ENCODE data around the gene C17orf75.

DNA sequence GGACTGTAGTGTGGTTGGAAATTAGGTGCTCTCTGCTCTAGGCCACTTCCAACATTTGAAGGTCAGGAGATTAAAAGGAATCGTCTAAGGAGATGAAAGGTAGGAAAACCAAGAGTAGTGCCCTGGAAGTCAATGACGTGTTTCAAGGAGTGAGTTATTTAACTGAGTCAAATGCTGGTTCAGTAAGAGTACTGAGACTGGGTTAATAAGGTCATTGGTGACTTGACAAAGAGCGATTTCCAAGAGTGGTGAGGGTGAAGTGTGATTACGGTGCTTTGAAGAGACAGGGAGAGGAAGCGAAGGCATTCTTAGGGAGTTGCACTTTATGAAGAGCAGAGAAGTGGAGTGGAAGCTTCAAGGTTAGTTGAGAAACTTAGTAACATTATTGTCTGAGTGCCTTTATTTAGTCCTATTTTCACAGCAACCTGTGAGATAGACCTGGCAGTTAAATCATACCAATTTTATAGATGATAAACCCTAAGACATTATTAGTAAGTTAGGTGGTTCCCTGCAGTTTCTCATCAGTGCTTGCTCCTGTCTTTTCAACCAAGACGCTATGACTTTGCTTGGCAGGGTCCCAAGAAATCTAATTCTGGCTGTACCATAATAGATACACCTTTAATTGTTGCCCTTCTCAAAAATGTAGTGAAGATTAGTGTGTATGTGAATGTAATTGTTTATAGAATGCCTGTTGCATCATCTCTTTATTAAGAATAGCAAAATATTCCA is 13.8 kb upstream of the C17orf75 start:
- TF ChIP-seq, protein P1, sequence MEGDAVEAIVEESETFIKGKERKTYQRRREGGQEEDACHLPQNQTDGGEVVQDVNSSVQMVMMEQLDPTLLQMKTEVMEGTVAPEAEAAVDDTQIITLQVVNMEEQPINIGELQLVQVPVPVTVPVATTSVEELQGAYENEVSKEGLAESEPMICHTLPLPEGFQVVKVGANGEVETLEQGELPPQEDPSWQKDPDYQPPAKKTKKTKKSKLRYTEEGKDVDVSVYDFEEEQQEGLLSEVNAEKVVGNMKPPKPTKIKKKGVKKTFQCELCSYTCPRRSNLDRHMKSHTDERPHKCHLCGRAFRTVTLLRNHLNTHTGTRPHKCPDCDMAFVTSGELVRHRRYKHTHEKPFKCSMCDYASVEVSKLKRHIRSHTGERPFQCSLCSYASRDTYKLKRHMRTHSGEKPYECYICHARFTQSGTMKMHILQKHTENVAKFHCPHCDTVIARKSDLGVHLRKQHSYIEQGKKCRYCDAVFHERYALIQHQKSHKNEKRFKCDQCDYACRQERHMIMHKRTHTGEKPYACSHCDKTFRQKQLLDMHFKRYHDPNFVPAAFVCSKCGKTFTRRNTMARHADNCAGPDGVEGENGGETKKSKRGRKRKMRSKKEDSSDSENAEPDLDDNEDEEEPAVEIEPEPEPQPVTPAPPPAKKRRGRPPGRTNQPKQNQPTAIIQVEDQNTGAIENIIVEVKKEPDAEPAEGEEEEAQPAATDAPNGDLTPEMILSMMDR (IDR thresholded peaks at IDR 0.05; ENCODE audit: low read length) = no peak
- no peak for TF ChIP-seq EZH2 (IDR thresholded peaks at IDR 0.05; ENCODE audit: borderline replicate concordance, low read length)
